Liver (tissue), 9 donors: ENCODE measurements around the gene GRID1. TPM values are rescaled to one million over a fixed set of nuclear protein-coding genes. Genes with fewer than 3 reads are reported as not detected.

Source experiments
- DNase-seq: peaks from one replicate; pipeline ENCODE4 v3.0.0-alpha.2; 2017; ENCODE audit warnings: low spot score
- H3K27ac ChIP-seq, 2 donors: one replicate each; pipeline ENCODE4 v1.7.0; 2013; ENCODE audit warnings: inconsistent platforms in 2 of 2, low read length in 2 of 2, control low read depth in 1 of 2, low read depth in 1 of 2, mild to moderate bottlenecking in 1 of 2
- H3K27me3 ChIP-seq, 4 donors: one replicate each; pipeline versions ENCODE4 v1.6.1 to v1.7.0; 2013; ENCODE audit warnings: low read length in 3 of 4, inconsistent platforms in 1 of 4, mild to moderate bottlenecking in 1 of 4, moderate library complexity in 1 of 4; ENCODE audit not compliant: control insufficient read depth in 4 of 4, insufficient read depth in 4 of 4
- H3K36me3 ChIP-seq, 4 donors: one replicate each; pipeline versions ENCODE4 v1.6.1 to v1.7.0; 2013; ENCODE audit warnings: low read length in 3 of 4, mild to moderate bottlenecking in 3 of 4, low read depth in 1 of 4, moderate library complexity in 1 of 4; ENCODE audit not compliant: control insufficient read depth in 4 of 4, insufficient read depth in 3 of 4
- H3K4me1 ChIP-seq, 4 donors: one replicate each; pipeline versions ENCODE4 v1.6.1 to v1.7.0; 2013; ENCODE audit warnings: low read length in 3 of 4, mild to moderate bottlenecking in 3 of 4, moderate library complexity in 1 of 4; ENCODE audit not compliant: control insufficient read depth in 4 of 4, insufficient read depth in 4 of 4
- H3K4me3 ChIP-seq, 3 donors: one replicate each; pipeline versions ENCODE4 v1.6.1 to v1.7.0; 2013; ENCODE audit warnings: low read length in 3 of 3, control low read depth in 1 of 3, low read depth in 1 of 3, mild to moderate bottlenecking in 1 of 3
- H3K9ac ChIP-seq, 2 donors: one replicate each; pipeline ENCODE4 v1.7.0; 2013; ENCODE audit warnings: low read length in 2 of 2, mild to moderate bottlenecking in 2 of 2, moderate library complexity in 2 of 2, control low read depth in 1 of 2, low read depth in 1 of 2
- H3K9me3 ChIP-seq, 4 donors: one replicate each; pipeline versions ENCODE4 v1.6.1 to v1.7.0; 2013; ENCODE audit warnings: low read length in 3 of 4; ENCODE audit not compliant: control insufficient read depth in 4 of 4
- ATF3 ChIP-seq: IDR thresholded peaks from 2 replicates; pipeline ENCODE4 v1.6.1; 2016; ENCODE audit warnings: antibody characterized with exemption
- CTCF ChIP-seq: fragments of 150-350 bp; IDR thresholded peaks from 2 replicates; pipeline ENCODE4 v1.5.1; 2017; ENCODE audit warnings: improper control_type of control experiment, low read depth, low read length; ENCODE audit not compliant: missing input control
- EGR1 ChIP-seq, 2 donors: IDR thresholded peaks; 2 replicates each; pipeline ENCODE4 v1.6.1; 2016 to 2018; ENCODE audit warnings: antibody characterized with exemption in 2 of 2, low read depth in 2 of 2
- FOXA1 ChIP-seq: IDR thresholded peaks from 2 replicates; pipeline ENCODE4 v1.6.1; 2016; ENCODE audit warnings: antibody characterized with exemption
- FOXA2 ChIP-seq: IDR thresholded peaks from 2 replicates; pipeline ENCODE4 v1.6.1; 2016; ENCODE audit warnings: antibody characterized with exemption
- GABPA ChIP-seq, 2 donors: IDR thresholded peaks in 1 of 2; conservative IDR thresholded peaks in 1 of 2; 2 replicates each; pipeline ENCODE4 v1.6.1; 2016; ENCODE audit warnings: antibody characterized with exemption in 2 of 2, mild to moderate bottlenecking in 1 of 2, moderate library complexity in 1 of 2
- HNF4A ChIP-seq, 2 donors: conservative IDR thresholded peaks; 2 replicates each; pipeline ENCODE4 v1.6.1; 2016; ENCODE audit warnings: antibody characterized with exemption in 2 of 2, mild to moderate bottlenecking in 2 of 2
- HNF4G ChIP-seq: IDR thresholded peaks from 2 replicates; pipeline ENCODE4 v1.6.1; 2016; ENCODE audit warnings: antibody characterized with exemption
- JUND ChIP-seq, 2 donors: IDR thresholded peaks; 2 replicates each; pipeline ENCODE4 v1.6.1; 2016; ENCODE audit warnings: antibody characterized with exemption in 2 of 2
- MAX ChIP-seq: IDR thresholded peaks from 2 replicates; pipeline ENCODE4 v1.6.1; 2016; ENCODE audit warnings: antibody characterized with exemption
- NR2F2 ChIP-seq: IDR thresholded peaks from 2 replicates; pipeline ENCODE4 v1.6.1; 2016; ENCODE audit warnings: antibody characterized with exemption
- RAD21 ChIP-seq, 2 donors: IDR thresholded peaks; 2 replicates each; pipeline ENCODE4 v1.6.1; 2016; ENCODE audit warnings: antibody characterized with exemption in 2 of 2, mild to moderate bottlenecking in 2 of 2
- REST ChIP-seq: IDR thresholded peaks from 2 replicates; pipeline ENCODE4 v1.6.1; 2016; ENCODE audit warnings: antibody characterized with exemption, mild to moderate bottlenecking
- RXRA ChIP-seq, 2 donors: IDR thresholded peaks; 2 replicates each; pipeline ENCODE4 v1.6.1; 2017 to 2018; ENCODE audit warnings: antibody characterized with exemption in 2 of 2, mild to moderate bottlenecking in 1 of 2
- SP1 ChIP-seq: IDR thresholded peaks from 2 replicates; pipeline ENCODE4 v1.6.1; 2018; ENCODE audit warnings: antibody characterized with exemption, mild to moderate bottlenecking
- TAF1 ChIP-seq: conservative IDR thresholded peaks from 2 replicates; pipeline ENCODE4 v1.6.1; 2016; ENCODE audit warnings: antibody characterized with exemption, mild to moderate bottlenecking
- YY1 ChIP-seq: IDR thresholded peaks from 2 replicates; pipeline ENCODE4 v1.6.1; 2016; ENCODE audit warnings: antibody characterized with exemption, mild to moderate bottlenecking
- ZBTB33 ChIP-seq: IDR thresholded peaks from 2 replicates; pipeline ENCODE4 v1.6.1; 2016; ENCODE audit warnings: antibody characterized with exemption
- WGBS: extraction: QIAGEN DNeasy Blood & Tissue Kit; methylation state at CpG from one replicate; pipeline ENCODE4 v1.1.7; 2013; 5-methylcytosine and 5-hydroxymethylcytosine counted together
- polyA plus RNA-seq, 2 donors: library from polyadenylated mRNA; stranded (reverse) in 1 of 2; unstranded in 1 of 2; fragments of 200-250 nt in 1 of 2; fragments of >200 nt in 1 of 2; fragmentation: Nextera tagmentation in 1 of 2; extraction: Ambion mirVana in 1 of 2; gene quantifications; one replicate each; pipeline versions ENCODE4 v1.2.1 to v1.2.3, GENCODE V29; 2013 to 2015
- total RNA-seq, 2 donors: library from RNA; depleted of rRNA; stranded (reverse); fragments of >200 nt; gene quantifications; one replicate each; pipeline ENCODE4 v1.2.3, GENCODE V29; 2014
- donor health status: healthy.
- donor health status: healthy.
- donor health status: healthy.
- donor health status: healthy.
- donor health status: healthy.

Gene GRID1
- total and polyA plus RNA-seq, 4 donors = 0.09 to 0.17 (median 0.14) TPM; not detected in 1

GRCh38 chr10:86385806-86386205 lies 19.2 kb upstream of the GRID1 start (continued):
- TF ChIP-seq ZBTB33 (no peak), HNF4G (no peak)

- DNase-seq = no peak
- peaks cover 0 to 5% (median 1%) of the 10 kb centered on the region in 4 donors for H3K4me1 ChIP-seq
These were observed 11.2 kb upstream of the GRID1 start for GRCh38 chr10:86377797-86378146.

More at GRCh38 chr10:86377797-86378146, 11.2 kb upstream of the GRID1 start:
- Histone ChIP-seq H3K36me3 (no peaks in the 10 kb centered on the region), H3K27me3 (peaks cover 0 to 3% (median 0%) of the 10 kb centered on the region in 4 donors), H3K27ac (no peak overlapping the region), H3K4me3 (no peak overlapping the region), H3K9me3 (no peaks in the 10 kb centered on the region), H3K9ac (no peak overlapping the region)
- TF ChIP-seq JUND (IDR thresholded peaks at IDR 0.05) = no peak
- TF ChIP-seq EGR1 (IDR thresholded peaks at IDR 0.05; ENCODE audit: low read depth in 2 of 2) = no peak
- TF ChIP-seq TAF1 = no peak
- no peak for TF ChIP-seq HNF4A (conservative IDR thresholded peaks at IDR 0.05)
- no peak for TF ChIP-seq NR2F2
- TF ChIP-seq GABPA (IDR thresholded peaks at IDR 0.05 in 1 of 2, conservative IDR thresholded peaks at IDR 0.05 in 1 of 2) = no peak
- TF ChIP-seq YY1 = no peak
- no peak for TF ChIP-seq ATF3
- no peak for TF ChIP-seq FOXA2
- TF ChIP-seq ZBTB33 = no peak
- TF ChIP-seq RXRA (IDR thresholded peaks at IDR 0.05) = no peak
- TF ChIP-seq REST = no peak
- no peak for TF ChIP-seq HNF4G
- TF ChIP-seq SP1 = no peak
- TF ChIP-seq RAD21 (IDR thresholded peaks at IDR 0.05) = no peak
- TF ChIP-seq MAX = no peak
- TF ChIP-seq CTCF = no peak
- no peak for TF ChIP-seq FOXA1
- WGBS = 40% methylated on average over 6 of the region's 6 CpGs
